Measurements from ENCODE around the gene USP43.

The USP43 gene

DNA sequence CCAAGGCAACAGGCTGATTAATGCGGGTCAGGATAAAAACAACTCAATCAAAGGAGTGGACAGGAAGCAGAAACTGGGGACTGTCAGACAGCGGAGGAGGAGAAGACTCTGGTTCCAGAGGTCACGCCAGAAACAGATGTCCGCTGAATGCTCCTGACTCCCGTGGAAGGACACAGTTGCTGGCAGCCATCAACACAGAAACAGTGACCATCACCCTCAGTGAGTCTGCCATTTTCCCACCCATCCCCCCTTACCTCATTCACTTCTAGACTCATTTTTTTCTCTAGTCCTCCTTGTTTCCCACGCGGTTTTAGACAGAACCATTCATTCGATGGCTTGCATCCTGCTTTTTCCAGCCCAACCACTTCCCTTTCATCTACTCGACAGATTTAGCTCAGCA is 105.2 kb downstream of the USP43 start:
- Histone ChIP-seq H3K27ac (no peak overlapping the region), H3K27me3 (ENCODE audit: insufficient read depth, low read depth) (no peaks in the 10 kb centered on the region), H3K4me2 (no peak overlapping the region), H3K36me3 (ENCODE audit: insufficient read depth) (no peaks in the 10 kb centered on the region), H3K4me3 (IDR thresholded peaks at IDR 0.05; ENCODE audit: insufficient read depth, low read depth, low read length) (no peak overlapping the region), H3K79me2 (ENCODE audit: insufficient read depth, low read depth) (no peaks in the 10 kb centered on the region), H3K9ac (no peak overlapping the region), H4K20me1 (ENCODE audit: insufficient read depth) (no peaks in the 10 kb centered on the region), H2AFZ (ENCODE audit: low read depth) (no peak overlapping the region), H3K4me1 (ENCODE audit: low read depth, poor library complexity, severe bottlenecking) (no peaks in the 10 kb centered on the region)
- TF ChIP-seq, protein P1, sequence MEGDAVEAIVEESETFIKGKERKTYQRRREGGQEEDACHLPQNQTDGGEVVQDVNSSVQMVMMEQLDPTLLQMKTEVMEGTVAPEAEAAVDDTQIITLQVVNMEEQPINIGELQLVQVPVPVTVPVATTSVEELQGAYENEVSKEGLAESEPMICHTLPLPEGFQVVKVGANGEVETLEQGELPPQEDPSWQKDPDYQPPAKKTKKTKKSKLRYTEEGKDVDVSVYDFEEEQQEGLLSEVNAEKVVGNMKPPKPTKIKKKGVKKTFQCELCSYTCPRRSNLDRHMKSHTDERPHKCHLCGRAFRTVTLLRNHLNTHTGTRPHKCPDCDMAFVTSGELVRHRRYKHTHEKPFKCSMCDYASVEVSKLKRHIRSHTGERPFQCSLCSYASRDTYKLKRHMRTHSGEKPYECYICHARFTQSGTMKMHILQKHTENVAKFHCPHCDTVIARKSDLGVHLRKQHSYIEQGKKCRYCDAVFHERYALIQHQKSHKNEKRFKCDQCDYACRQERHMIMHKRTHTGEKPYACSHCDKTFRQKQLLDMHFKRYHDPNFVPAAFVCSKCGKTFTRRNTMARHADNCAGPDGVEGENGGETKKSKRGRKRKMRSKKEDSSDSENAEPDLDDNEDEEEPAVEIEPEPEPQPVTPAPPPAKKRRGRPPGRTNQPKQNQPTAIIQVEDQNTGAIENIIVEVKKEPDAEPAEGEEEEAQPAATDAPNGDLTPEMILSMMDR (conservative IDR thresholded peaks at IDR 0.05; ENCODE audit: low read depth, low read length), result no peak

DNA sequence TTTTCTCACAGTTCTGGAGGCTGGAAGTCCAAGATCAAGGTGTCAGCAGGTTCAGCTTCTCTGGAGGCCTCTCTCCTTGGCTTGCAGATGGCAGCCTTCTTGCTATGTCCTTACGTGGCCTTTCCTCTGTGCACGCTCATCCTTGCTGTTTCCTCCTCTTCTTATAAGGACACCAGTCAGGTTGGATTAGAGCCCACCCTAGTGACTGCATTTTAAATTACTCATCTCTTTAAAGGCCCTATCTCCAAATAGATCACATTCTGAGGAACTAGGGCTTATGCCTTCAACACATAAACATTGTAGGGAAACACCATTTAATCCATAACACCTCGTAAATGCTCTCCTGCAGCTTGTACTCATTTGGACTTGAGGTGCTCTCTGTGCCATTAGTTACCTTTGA is 109.8 kb downstream of the USP43 start:
- no peak overlapping the region for H2AFZ ChIP-seq (ENCODE audit: low read depth)
- H3K9ac ChIP-seq, result no peak overlapping the region
- H4K20me1 ChIP-seq (ENCODE audit: insufficient read depth), result no peaks in the 10 kb centered on the region
- H3K27me3 ChIP-seq (ENCODE audit: insufficient read depth, low read depth), result no peaks in the 10 kb centered on the region
- no peak overlapping the region for H3K4me3 ChIP-seq (IDR thresholded peaks at IDR 0.05; ENCODE audit: insufficient read depth, low read depth, low read length)
- no peak overlapping the region for H3K4me2 ChIP-seq
- no peaks in the 10 kb centered on the region for H3K79me2 ChIP-seq (ENCODE audit: insufficient read depth, low read depth)
- H3K4me1 ChIP-seq (ENCODE audit: low read depth, poor library complexity, severe bottlenecking), result no peaks in the 10 kb centered on the region
- no peak overlapping the region for H3K27ac ChIP-seq
- H3K36me3 ChIP-seq (ENCODE audit: insufficient read depth), result no peaks in the 10 kb centered on the region
- TF ChIP-seq, protein P1 (conservative IDR thresholded peaks at IDR 0.05; ENCODE audit: low read depth, low read length), result no peak

DNA sequence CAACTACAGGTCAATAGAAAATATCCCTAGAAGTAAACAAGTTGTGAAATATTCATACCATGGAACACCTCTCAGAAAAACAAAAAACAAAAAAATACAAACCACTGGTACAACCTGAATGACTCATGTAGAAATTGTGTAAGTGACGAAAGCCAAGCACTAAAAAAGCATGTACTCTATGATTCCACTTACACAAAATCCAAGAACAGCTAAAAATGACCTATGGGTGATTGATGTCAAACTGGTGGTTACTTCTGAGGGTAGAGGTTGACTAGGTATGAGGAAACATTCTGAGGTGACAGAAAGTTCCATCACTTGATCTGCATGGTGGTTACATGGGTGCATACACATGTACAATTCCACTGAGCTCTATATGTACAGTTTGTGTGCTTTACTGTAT is 114.9 kb downstream of the USP43 start:
- Histone ChIP-seq H3K4me1 (ENCODE audit: low read depth, poor library complexity, severe bottlenecking) (no peaks in the 10 kb centered on the region), H3K9ac (no peak overlapping the region), H3K36me3 (ENCODE audit: insufficient read depth) (no peaks in the 10 kb centered on the region), H3K27me3 (ENCODE audit: insufficient read depth, low read depth) (no peaks in the 10 kb centered on the region), H2AFZ (ENCODE audit: low read depth) (no peak overlapping the region), H3K4me3 (IDR thresholded peaks at IDR 0.05; ENCODE audit: insufficient read depth, low read depth, low read length) (no peak overlapping the region), H3K4me2 (no peak overlapping the region), H3K27ac (no peak overlapping the region), H4K20me1 (ENCODE audit: insufficient read depth) (no peaks in the 10 kb centered on the region), H3K79me2 (ENCODE audit: insufficient read depth, low read depth) (no peaks in the 10 kb centered on the region)
- TF ChIP-seq, protein P1 (conservative IDR thresholded peaks at IDR 0.05; ENCODE audit: low read depth, low read length), result no peak

DNA sequence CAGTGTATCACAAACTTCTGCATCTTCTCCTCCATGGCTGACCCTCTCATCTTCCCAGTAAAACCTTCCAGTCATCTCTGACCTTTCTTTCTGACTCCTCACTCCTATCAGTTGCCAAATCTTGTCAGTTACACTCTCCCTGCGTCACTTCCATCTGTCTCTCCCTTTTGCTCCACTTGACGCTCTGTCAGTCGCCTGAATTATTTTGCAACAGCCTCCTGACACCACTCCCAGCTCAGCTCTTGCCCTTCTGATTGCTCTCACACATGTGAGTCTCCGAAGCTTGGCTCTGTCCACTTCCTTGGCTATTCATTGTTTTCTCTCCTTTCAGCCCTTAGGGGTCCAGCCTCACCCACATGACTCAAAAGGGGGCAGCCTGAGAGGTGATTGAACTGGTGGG is 118.3 kb downstream of the USP43 start:
- Histone ChIP-seq H3K79me2 (ENCODE audit: insufficient read depth, low read depth) (no peaks in the 10 kb centered on the region), H3K4me1 (ENCODE audit: low read depth, poor library complexity, severe bottlenecking) (no peaks in the 10 kb centered on the region), H2AFZ (ENCODE audit: low read depth) (no peak overlapping the region), H3K4me3 (IDR thresholded peaks at IDR 0.05; ENCODE audit: insufficient read depth, low read depth, low read length) (no peak overlapping the region), H3K9ac (no peak overlapping the region), H3K27me3 (ENCODE audit: insufficient read depth, low read depth) (no peaks in the 10 kb centered on the region), H4K20me1 (ENCODE audit: insufficient read depth) (no peaks in the 10 kb centered on the region), H3K36me3 (ENCODE audit: insufficient read depth) (no peaks in the 10 kb centered on the region), H3K27ac (no peak overlapping the region), H3K4me2 (no peak overlapping the region)
- TF ChIP-seq, protein P1 (conservative IDR thresholded peaks at IDR 0.05; ENCODE audit: low read depth, low read length), result no peak

DNA sequence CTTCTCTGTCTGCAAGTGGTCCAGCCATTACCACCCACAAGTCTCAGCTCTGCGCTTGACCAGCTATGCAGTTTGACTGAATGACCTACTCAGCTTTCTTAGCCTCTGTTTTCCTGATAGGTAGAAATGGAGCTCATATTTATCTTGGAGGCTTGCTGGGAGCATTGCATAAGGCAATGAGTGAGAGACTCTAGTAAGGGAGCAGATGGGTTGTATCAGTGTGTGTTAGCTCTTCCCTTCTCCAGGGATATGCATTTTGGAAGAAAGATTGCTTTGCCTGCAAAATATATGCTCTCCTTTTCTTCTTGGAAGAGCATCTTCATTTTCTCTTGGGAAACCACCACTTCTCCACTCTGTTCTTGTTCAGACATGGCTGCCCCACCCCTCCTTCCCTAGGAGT is 120.0 kb downstream of the USP43 start:
- Histone ChIP-seq H3K79me2 (ENCODE audit: insufficient read depth, low read depth) (no peaks in the 10 kb centered on the region), H2AFZ (ENCODE audit: low read depth) (no peak overlapping the region), H3K4me1 (ENCODE audit: low read depth, poor library complexity, severe bottlenecking) (no peaks in the 10 kb centered on the region), H3K27ac (no peak overlapping the region), H3K4me3 (IDR thresholded peaks at IDR 0.05; ENCODE audit: insufficient read depth, low read depth, low read length) (no peak overlapping the region), H3K36me3 (ENCODE audit: insufficient read depth) (no peaks in the 10 kb centered on the region), H3K9ac (no peak overlapping the region), H4K20me1 (ENCODE audit: insufficient read depth) (no peaks in the 10 kb centered on the region), H3K4me2 (no peak overlapping the region), H3K27me3 (ENCODE audit: insufficient read depth, low read depth) (no peaks in the 10 kb centered on the region)
- TF ChIP-seq, protein P1 (conservative IDR thresholded peaks at IDR 0.05; ENCODE audit: low read depth, low read length), result no peak
